Heart left ventricle (tissue), 13 donors: ENCODE data around the gene EXD3.

ENCODE experiments used
- POLR2A ChIP-seq, 2 donors: fragments of 450-650 bp; IDR thresholded peaks; one replicate each; pipeline ENCODE4 v1.6.1; 2017; ENCODE audit warnings: antibody characterized with exemption in 2 of 2, mild to moderate bottlenecking in 2 of 2, moderate library complexity in 2 of 2
- TF ChIP-seq, protein P1 (sequence below), 12 donors: fragments of 200-600 bp; sonication (generic) in 4 of 12; IDR thresholded peaks; one replicate each; pipeline versions ENCODE4 v1.5.0 to v1.8.0; 2018 to 2022; ENCODE audit warnings: antibody characterized with exemption in 12 of 12, mild to moderate bottlenecking in 5 of 12
- donor health status: ischemic (EF 13 %, LVEDD 7.1; RV severe dilation, severe dysfunction).
- donor health status: DM: no; HTN: yes; CAD: no.
- donor health status: DM: no; HTN: no; CAD: no.
- donor health status: ischemic (EF 25% LVEDD 6.9; RV normal size, moderate dysfunction).
- donor health status: ischemic (EF 25% LVEDD 5.7; RV mildly dilated, moderate dysfunction).
- donor health status: ischemic (EF 35%, LVEDD 5.7; RV mildly dilated, moderate dysfunction).
- donor health status: nonischemic (EF 11% LVEDD 7.7; RV severe dilation, severe dysfunction).
- donor health status: DM: yes; HTN: yes; CAD: no.
- donor health status: PGD.
- donor health status: ischemic (EF 29% LVEDD 5.4; RV normal size, mild dysfunction).
- donor health status: nonischemic (EF 23%, LVEDD 6.1; RV moderate dilation, normal function).

DNA sequence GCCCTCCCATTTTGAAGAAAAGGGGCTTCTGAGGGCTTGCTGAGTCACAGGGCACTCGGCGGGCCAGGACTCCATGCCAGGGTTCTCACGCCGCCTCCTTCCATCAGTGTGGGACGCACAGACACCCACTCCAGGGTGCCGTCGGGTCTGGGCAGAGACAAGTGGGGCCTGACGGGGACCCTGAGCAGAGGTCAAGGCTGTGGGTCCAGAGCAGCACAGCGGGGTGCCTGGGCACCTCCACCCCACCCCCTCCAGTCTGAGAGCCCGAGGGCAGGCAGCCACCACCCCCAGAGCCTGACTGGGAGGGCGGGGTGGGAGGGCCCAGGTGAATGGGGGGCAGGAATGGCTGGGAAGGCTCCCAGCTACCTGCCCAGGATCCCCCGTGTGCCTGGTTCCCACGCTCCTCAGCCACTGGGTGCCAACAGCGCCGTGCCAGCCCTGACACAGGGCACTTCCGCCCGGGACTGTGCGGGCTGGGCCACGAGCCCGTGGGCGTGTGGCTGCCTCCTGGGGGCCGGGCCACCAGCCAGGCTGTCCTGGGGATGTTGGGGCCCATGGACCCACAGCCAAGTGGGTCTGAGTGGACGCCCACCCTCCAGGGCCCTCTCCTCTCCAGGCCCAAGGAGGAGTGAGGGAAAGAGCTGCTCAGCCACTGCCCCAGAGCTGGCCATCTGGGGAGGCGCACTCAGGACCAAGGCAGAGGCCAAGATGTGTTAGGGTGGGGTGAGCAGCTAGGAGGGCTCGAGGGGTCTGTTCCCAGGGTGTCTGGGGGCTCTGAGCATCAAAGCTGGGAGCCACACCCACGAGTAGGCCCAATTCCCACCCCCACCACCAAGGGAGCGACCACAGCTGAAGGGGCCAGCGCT, 110.7 kb downstream of the EXD3 start:
- TF ChIP-seq, protein P1, sequence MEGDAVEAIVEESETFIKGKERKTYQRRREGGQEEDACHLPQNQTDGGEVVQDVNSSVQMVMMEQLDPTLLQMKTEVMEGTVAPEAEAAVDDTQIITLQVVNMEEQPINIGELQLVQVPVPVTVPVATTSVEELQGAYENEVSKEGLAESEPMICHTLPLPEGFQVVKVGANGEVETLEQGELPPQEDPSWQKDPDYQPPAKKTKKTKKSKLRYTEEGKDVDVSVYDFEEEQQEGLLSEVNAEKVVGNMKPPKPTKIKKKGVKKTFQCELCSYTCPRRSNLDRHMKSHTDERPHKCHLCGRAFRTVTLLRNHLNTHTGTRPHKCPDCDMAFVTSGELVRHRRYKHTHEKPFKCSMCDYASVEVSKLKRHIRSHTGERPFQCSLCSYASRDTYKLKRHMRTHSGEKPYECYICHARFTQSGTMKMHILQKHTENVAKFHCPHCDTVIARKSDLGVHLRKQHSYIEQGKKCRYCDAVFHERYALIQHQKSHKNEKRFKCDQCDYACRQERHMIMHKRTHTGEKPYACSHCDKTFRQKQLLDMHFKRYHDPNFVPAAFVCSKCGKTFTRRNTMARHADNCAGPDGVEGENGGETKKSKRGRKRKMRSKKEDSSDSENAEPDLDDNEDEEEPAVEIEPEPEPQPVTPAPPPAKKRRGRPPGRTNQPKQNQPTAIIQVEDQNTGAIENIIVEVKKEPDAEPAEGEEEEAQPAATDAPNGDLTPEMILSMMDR (IDR thresholded peaks at IDR 0.05) = no peak
- TF ChIP-seq POLR2A (IDR thresholded peaks at IDR 0.05) = no peak
